HG02943 (cell line): ENCODE measurements around the gene BRCC3.
A peak's percentile ranks its signal among the peaks of the same experiment; 100 is the strongest.

Experiments
- ATAC-seq: cut with Tn5 transposase; IDR thresholded peaks from one replicate; pipeline ENCODE4 v1.9.1; 2021; ENCODE audit warnings: mild to moderate bottlenecking, low read depth, moderate library complexity; ENCODE audit not compliant: unreplicated experiment

BRCC3 gene

DNA sequence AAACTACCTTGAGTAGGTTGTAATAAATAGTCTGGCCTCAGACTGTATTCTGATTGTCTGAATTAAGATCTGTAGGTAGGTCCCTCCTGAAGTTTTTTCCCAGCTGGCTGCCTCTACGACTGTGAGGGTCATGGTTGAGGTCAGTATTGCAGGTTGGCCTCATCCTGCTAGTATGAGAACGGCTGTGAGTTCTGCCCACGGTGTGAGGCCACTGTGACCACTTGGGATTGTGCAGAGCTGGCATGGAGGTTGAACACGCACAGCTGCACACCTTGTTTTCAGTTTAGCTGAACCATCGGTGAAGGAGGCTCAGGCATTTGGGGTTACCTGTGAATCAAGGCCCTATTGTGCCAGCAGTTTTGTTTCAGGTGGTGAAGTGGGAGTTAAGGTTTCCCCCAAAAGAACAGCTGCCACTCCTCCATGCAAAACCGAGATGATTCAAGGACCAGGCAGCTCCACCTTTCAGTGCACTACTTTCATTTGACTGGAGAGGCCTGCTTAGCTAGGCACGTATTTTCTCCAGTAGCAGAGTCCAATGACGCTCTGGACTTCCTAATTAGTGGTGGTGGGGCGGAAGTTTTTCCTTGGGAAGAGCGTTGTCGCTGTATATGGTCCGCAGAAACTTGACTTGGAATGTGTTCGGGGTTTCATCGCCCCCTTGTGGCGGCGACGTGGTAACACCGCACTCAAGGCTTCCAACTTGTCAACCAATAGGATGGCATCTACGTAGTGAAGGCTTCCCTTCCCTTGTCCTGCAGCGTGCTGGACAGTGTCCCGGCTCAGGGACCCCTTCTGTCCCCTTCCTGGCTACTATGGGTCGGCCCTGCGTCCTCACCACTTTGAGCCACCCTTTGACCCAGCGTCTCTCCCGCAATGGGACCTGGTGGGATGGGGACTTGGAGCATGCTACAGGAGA is 14.2 kb upstream of the BRCC3 start:
- ATAC-seq = no peak

DNA sequence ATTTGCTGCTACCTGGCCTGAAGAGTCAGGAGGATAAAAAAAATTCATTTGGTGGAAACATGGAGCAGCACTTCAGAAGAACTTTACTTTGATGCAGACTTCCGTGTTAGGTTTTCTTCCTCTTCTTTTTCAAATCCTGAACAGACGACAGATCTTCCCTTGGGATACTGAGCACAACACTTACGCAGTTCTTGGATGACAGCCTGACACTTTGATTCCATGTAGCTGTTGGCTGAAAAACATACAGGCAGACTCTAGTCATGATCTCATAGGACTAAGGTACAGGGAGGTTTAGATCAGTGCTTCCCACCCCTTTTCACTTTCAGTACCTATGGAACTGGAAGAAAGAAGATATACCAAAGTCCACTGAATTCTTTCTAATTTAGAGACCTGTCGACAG is 9.5 kb upstream of the BRCC3 start:
- ATAC-seq = no peak

DNA sequence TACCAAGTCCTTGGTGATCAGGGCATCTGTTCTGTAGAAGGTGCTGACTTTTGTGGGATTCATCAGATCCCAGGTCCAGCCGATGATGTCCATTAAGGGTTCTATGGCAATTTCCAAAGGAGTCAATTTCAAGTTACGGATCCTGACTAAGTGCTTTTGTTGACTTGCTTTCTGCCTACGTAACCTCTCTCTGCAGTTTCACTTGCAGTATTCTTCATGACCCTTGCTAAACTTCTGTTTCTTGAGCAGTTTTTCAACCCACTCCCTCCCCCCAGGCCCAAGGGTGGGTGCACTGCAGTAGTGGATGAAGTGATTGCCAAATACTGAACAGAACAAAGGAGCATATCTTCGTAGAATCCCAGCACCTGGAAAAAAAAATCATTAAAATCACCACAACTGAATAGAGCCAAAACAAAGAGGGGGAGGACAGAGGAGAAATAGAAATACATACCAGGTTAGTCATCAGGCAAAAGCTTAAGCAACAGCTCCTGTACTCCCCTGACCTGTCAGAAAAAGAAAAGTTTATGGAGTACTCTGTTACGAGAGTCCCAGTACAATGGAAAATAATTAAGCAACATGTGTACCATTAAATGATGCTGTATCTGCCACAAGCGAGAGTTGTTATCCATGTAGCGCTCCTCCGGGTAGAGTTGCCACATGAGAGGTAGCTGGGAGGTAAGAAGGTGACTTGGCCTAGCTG is 6.1 kb upstream of the BRCC3 start:
- ATAC-seq = no peak

DNA sequence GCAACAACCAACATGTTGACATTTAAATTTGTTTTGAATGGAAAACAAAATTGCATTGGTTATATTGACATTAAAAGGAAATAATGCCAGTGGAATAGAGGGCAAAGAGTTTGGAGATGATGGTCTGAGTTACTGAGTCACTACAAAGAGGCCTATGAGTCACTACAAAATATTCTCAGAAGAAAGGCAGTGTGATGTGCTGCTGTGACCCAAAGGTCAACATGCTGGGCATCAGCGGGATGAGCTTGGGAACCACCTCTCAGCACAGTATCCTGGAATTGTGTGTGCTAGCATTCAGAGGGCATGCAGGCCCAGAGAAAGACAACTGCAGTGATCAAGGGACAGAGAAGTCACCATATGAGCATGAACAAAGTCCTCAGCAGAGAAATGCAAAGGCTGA is 3.1 kb upstream of the BRCC3 start:
- no peak for ATAC-seq

DNA sequence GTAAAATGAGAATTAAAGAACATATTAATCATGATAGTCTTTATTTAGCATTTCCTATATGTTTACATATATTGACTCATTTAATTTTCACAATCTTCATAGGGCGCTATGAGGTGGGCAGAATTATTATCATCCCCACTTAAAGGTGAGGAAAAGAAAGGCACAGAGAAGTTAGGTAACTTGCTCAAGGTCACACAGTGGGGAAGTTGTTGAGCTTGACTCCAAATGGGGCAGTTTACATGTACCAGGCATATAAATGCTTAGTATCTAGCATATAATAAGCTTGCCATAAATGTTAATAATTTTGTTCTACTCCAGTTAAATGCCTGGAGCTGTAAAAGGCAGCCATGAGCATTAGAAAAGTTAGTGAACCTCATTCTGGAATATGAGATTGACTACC is 1.9 kb upstream of the BRCC3 start:
- no peak for ATAC-seq

DNA sequence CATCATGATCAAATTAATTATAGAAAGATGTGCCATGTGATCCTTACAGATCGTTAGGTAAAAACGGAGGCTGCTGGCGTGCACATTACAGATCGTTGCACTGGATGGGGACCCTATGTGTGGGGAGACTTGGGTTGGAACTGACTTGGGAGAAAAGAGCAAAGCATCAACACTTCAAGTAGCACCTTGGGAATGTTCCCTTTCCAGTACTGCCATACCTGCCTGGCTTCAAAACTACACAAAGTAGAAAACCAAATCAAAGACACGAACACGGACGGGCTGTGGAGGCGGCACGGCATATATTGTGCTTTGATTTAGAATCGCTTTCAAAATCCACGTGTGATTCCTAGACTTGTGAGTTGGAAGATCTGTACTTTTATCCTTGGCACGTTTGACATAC is 1.3 kb upstream of the BRCC3 start:
- ATAC-seq = no peak

DNA sequence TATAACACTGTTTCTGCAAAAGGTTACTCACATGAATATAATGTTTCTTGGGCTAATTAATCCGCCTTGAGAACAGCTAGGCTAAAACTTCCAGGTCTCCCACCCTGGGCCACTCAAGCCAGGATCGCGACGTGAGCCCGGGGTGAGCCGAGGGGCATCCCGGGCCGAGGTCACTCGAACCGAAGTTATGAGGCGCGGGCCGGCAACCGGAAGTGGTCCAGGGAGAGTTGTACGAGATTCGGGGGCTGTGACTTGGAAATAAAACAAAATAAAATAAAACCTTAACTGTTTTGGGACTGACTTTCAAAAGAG is 689 bp upstream of the BRCC3 start:
- peak; percentile 31 for ATAC-seq

DNA sequence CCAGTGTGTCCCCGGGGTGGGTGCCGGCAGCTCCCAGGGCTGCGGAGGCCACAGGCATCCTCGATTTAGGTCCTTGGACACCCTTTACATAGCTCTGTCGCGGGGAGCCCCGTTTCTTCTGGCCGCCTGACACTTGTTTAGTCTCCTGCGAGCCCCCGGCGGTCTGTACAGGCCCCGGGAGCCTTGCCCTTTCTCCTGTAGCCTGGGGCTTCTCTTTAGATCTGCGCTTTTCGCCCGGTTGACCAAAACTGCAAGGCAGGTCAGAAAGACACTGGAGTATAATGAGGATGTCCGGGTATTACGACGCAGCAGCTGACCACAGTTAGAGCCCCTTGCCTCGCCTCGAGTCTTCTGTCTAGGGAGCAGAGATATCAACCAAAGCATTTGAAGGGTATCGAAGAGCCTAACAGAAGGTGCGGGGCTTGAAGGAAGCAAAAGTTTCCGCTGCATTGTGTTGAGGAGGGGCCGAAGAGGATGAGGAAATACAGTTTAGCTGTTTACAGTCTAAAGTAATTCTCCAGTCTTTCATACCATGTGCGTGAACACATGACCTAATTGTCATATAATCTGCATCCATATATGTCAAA is 479 bp downstream of the BRCC3 start:
- peak; percentile 13 for ATAC-seq

DNA sequence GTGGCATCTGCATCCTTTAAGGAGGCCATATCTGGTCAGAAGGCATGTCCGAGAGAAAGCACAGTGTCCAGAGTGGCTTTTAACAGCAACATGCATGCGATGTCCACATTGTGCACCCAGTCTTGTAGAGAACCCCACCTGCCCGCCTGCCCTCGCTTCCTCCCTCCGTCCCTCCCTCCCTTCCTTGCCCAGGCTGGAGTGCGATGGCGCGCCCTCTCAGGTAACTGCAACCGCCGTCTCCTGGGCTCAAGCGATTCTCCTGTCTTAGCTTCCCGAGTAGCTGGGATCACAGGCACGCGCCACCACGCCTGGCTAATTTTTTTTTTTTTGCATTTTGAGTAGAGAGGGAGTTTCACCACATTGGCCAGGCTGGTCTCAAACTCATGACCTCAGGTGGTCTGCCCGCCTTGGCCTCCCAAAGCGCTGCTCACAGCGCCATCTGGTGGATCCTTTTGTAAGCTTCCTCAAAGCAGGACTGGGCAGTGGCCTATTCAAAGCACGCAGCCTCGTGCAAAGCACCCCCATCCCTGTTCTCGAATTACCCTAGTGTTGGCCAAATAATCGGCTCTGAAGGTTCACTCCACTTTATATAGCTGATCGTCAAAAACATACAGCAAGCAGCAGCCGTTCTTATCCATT is 15.0 kb downstream of the BRCC3 start:
- ATAC-seq = no peak

DNA sequence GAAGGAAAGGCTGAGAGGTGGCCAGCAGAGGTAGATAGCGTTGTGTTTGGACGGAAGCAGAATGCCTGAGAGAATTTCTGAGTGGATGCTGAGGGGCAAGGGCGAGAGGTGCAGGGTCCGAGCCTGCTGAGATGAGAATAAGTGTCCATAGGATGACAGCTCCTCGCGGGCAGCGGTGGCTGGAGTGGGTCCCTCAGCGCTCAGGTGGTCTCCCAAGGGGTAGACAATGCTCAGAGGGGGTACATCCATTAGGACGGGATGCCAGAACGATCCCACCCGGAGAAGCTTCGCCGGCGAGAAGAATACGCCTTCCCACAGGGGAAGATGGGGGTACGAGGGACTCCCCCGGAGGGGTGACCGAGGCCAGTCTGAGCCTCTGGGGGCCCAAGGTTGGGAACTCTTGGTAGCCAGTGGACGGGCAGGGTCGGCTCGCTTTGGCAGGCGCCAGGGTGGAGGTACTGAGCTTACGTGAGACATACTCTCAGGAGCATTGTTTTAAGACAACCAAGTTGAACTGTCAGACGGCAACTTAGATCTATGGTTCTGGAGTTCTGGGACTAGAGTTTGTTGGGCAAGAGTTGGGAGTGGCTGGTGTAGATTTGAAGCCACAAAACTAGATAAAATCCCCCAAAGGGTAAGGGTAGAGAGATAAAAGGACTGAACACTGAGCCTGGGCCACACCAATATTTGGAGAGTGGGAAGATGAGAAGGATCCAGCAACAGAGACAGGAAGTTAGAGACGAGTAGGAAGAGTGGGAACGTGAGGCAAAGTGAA is 15.8 kb downstream of the BRCC3 start:
- ATAC-seq = no peak

DNA sequence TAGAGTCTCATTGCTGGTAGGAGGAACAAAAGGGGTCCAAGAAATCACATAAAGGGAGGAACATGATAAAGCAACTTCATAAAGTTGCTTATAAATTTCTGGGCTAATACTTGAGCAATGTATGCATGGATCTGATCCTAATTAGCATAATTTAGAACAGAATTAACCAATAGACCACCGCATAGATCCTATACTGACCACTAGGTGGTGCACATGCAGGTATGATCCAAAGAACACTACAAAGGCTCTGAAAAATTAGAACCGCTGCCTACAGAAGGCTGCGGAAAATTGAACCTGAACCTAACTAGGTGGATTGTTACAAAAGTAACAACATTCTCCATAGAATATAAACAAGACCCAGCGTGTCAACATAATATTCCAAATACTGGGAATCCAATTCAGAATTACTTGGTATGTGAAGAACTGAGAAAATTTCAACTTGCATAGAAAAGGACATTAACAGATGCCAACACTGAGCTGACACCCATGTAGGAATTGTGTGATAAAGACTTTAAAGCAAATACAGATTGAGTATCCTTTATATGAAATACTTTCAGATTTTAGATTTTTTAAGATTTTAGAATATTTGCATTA is 23.3 kb downstream of the BRCC3 start:
- ATAC-seq = no peak

DNA sequence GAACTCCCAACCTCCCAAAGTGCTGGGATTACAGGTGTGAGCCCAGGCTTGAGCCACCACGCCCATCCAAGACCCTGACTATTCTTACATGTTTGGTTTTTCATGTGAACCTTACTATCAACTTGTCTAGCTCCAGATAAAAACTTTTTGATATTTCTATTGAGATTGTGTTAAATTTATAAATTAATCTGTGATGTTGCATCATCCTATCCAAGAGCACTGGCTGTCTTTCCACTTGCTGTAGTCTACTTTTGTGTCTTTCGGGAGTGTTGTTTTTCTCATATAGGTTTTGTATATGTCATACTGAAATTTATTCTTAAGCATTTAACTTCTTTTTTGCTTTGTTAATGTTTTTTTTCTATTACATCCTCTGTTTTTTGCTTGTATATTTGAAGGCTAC is 34.6 kb downstream of the BRCC3 start:
- ATAC-seq = no peak

DNA sequence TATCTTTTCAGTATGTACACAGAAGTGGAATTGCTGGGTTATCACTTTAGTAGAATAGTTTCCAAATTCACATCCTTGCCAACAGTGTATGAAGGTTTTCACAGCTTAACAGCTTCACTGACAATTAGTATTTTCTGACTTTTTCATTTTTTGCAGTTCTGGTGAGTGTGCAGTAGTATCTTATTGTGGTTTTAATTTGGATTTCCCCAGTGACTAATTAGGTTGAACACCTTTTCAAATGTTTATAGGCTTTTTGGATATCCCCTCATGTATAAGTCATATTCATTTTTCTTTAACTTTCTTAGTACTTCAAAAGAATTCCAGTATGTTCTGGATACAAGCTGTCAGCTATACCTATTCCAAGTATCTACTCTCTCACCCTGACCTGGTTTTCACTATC is 37.1 kb downstream of the BRCC3 start:
- no peak for ATAC-seq

DNA sequence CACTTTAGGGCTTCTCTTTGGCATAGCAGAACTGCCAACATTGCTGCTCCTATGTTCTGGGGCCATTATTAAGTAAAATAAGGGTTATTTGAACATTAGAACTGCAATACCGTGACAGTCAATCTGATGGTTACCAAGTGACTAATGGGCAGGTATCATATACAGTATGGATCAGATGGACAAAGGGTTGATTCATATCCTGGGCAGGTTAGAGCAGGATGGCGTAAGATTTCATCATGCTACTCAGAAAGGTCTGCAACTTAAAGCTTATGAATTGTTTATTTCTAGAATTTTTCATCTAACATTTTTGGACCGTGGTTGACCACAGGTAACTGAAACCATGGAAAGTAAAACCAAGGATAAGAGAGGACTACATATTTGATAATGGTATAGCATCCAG is 40.9 kb downstream of the BRCC3 start:
- ATAC-seq = no peak

DNA sequence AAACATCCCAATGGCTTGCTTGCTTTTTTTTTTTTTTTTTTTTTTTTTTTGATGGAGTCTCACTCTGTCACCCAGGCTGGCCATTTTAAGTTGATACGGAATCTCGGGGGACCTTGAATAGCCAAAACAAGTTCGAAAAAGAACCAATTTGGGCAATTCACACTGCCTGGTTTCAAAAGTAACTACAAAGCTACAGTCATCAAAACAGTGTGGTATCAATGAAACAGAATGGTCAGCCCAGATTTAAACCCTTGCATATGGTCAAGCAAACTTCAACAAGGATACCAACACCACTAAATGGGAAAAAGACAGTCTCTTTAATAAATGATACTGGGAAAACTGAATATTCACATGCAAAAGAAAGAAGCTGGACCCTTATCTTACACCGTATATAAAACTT is 41.8 kb downstream of the BRCC3 start:
- no peak for ATAC-seq

DNA sequence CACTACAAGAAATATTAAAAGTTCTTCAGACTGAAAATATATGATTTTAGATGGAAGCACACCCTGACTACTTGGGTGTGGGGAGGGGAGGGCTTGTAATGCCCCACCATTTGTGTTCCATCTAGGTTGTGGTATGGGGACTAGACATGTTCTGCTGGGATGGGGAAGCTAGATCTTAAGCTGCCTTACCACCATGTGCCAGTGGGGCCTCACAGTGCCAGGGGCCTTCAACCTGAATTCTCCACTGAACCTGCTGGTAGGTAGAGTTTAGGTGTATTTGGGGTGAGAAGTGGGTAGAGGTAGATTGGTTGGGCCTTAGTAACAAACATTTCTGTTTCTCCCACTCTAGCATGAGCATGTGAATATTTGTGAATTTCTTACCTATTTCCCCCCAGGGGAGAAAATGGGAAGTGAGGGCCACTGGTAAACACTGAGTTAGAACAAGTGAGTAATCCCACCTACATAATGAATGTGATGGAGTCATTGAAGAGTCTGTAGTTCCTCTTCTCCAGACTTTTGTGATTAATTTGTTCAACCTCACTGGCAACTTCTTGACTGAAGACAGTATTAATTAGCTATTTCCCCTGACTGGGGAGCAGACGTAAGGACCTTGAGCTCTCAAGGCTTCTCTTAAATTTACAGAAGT is 44.0 kb downstream of the BRCC3 start:
- ATAC-seq = no peak

DNA sequence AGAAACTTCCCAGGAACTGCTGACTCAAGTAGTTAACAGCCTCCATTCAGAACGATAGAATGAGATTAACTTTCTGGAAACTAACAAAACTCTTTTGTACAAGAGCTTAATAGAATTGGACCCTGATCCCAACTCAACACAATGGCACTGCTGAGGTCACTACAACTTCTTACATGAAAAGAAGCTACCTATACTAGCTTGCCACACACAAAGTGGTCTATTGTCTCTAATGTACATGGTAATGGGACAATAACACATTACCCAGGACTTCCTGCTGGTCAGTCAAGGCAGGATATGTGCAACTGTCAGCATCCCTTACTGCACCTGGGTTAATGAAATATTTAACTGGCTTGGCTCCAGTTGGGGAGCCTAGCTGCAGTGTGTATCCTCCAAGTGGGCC is 56.2 kb downstream of the BRCC3 start:
- no peak for ATAC-seq

DNA sequence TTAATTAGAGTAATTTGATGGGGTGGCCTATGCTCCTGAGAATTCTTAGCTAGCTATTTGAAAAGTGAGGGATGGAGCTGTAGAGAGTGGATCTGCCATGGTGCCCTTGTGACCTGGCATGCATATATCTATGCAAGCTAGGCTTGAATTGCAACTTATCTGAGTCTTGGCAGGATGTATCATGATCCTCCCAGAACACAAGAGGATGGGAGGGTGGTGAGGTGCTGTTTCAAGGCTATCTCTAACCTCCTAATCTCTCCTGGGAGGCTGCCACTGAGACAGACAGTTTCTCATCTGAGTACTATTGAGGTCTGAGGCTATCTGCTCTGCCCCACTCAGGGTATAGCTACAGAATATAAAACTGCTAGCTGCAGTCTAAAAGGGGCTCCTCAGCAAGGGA is 56.6 kb downstream of the BRCC3 start:
- ATAC-seq = no peak

DNA sequence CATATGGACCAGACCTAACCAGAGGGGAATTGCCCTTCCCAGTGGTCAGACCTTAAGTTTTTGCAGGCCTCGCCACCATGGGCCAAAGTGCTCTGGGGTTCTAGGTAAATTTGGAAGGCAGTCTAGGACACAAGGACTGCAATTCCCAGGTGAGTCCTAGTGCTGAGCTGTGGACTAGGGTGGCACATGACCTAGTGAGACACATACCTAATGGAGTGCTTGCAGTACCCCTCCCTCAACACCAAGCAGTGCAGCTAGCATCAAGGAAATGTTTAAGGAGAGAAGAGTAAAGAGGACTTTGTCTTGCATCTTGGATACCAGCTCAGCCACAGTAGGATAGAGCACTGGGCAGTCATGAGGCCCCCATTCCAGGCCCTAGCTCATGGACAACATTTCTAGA is 60.8 kb downstream of the BRCC3 start:
- no peak for ATAC-seq

DNA sequence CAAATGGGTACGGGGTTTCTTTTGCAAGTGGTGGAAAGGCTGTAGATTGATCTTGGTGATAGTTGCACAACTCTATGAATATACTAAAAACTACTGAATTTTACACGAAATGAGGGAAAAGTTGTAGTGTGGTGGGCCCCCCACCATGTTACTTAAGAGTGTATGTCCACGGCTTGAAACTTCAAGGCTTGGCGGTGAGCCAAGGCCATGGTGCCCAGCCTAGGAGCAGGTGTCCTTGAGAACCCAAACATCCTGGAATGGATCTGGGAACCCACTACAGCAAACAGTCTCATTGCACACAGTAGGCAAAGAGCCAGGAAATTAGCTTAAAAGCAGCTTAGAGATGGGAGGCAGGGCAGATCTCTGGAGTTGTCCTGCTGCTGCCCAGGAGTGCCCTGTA is 62.9 kb downstream of the BRCC3 start:
- ATAC-seq = no peak
